ENCODE measurements around the gene OXTR.

OXTR gene

GRCh38 chr3:8709801-8710507, 59.5 kb downstream of the OXTR start:
- H3K27me3 ChIP-seq (ENCODE audit: control insufficient read depth, insufficient read depth, low read length) = peaks cover 92% of the 10 kb centered on the region
- no peak overlapping the region for H3K27ac ChIP-seq (ENCODE audit: low read depth, low read length)
- H3K4me3 ChIP-seq (ENCODE audit: low read depth, low read length) = no peak overlapping the region
- no peak overlapping the region for H3K9ac ChIP-seq (ENCODE audit: low read depth, low read length)
- no peaks in the 10 kb centered on the region for H3K4me1 ChIP-seq (ENCODE audit: control insufficient read depth, insufficient read depth, low read length)
- H3K9me3 ChIP-seq (ENCODE audit: control insufficient read depth, insufficient read depth, low read length) = no peaks in the 10 kb centered on the region
- H3K36me3 ChIP-seq (ENCODE audit: control insufficient read depth, insufficient read depth, low read length) = no peaks in the 10 kb centered on the region

- Histone ChIP-seq H3K27ac (ENCODE audit: low read depth, low read length) (no peak overlapping the region), H3K4me1 (ENCODE audit: control insufficient read depth, insufficient read depth, low read length) (no peaks in the 10 kb centered on the region), H3K27me3 (ENCODE audit: control insufficient read depth, insufficient read depth, low read length) (peaks cover 90% of the 10 kb centered on the region), H3K9me3 (ENCODE audit: control insufficient read depth, insufficient read depth, low read length) (no peaks in the 10 kb centered on the region), H3K36me3 (ENCODE audit: control insufficient read depth, insufficient read depth, low read length) (no peaks in the 10 kb centered on the region), H3K4me3 (ENCODE audit: low read depth, low read length) (no peak overlapping the region), H3K9ac (ENCODE audit: low read depth, low read length) (no peak overlapping the region)
Observed at GRCh38 chr3:8709287-8709686, 60.1 kb downstream of the OXTR start.

- H3K9me3 ChIP-seq (ENCODE audit: control insufficient read depth, insufficient read depth, low read length) = no peaks in the 10 kb centered on the region
- H3K4me3 ChIP-seq (ENCODE audit: low read depth, low read length) = no peak overlapping the region
- no peak overlapping the region for H3K9ac ChIP-seq (ENCODE audit: low read depth, low read length)
- peaks cover 53% of the 10 kb centered on the region for H3K27me3 ChIP-seq (ENCODE audit: control insufficient read depth, insufficient read depth, low read length)
- no peaks in the 10 kb centered on the region for H3K4me1 ChIP-seq (ENCODE audit: control insufficient read depth, insufficient read depth, low read length)
- no peak overlapping the region for H3K27ac ChIP-seq (ENCODE audit: low read depth, low read length)
- no peaks in the 10 kb centered on the region for H3K36me3 ChIP-seq (ENCODE audit: control insufficient read depth, insufficient read depth, low read length)
Observed at GRCh38 chr3:8705575-8705974, 63.8 kb downstream of the OXTR start.

- Histone ChIP-seq H3K4me1 (ENCODE audit: control insufficient read depth, insufficient read depth, low read length) (no peaks in the 10 kb centered on the region), H3K4me3 (ENCODE audit: low read depth, low read length) (no peak overlapping the region), H3K9me3 (ENCODE audit: control insufficient read depth, insufficient read depth, low read length) (no peaks in the 10 kb centered on the region), H3K27me3 (ENCODE audit: control insufficient read depth, insufficient read depth, low read length) (peaks cover 22% of the 10 kb centered on the region), H3K9ac (ENCODE audit: low read depth, low read length) (no peak overlapping the region), H3K27ac (ENCODE audit: low read depth, low read length) (no peak overlapping the region), H3K36me3 (ENCODE audit: control insufficient read depth, insufficient read depth, low read length) (no peaks in the 10 kb centered on the region)
Observed at GRCh38 chr3:8702560-8702959, 66.9 kb downstream of the OXTR start.

Measured in HUES48 (cell line).